ENCODE data around the gene PUSL1.

PUSL1 gene

GRCh38 chr1:1322418-1322817 is 14.0 kb downstream of the PUSL1 start:
- TF ChIP-seq, protein P1, sequence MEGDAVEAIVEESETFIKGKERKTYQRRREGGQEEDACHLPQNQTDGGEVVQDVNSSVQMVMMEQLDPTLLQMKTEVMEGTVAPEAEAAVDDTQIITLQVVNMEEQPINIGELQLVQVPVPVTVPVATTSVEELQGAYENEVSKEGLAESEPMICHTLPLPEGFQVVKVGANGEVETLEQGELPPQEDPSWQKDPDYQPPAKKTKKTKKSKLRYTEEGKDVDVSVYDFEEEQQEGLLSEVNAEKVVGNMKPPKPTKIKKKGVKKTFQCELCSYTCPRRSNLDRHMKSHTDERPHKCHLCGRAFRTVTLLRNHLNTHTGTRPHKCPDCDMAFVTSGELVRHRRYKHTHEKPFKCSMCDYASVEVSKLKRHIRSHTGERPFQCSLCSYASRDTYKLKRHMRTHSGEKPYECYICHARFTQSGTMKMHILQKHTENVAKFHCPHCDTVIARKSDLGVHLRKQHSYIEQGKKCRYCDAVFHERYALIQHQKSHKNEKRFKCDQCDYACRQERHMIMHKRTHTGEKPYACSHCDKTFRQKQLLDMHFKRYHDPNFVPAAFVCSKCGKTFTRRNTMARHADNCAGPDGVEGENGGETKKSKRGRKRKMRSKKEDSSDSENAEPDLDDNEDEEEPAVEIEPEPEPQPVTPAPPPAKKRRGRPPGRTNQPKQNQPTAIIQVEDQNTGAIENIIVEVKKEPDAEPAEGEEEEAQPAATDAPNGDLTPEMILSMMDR (IDR thresholded peaks at IDR 0.05; ENCODE audit: borderline replicate concordance, control extremely low read depth, extremely low read depth, insufficient read depth, missing control alignments), result no peak
- DNase-seq (ENCODE audit: low spot score), result no peak
- in situ Hi-C loops (cut with MboI; ENCODE audit: low sequenced_read_pairs, unreplicated experiment), result no loop called here

- DNase-seq (ENCODE audit: low spot score), result no peak
- TF ChIP-seq, protein P1 (IDR thresholded peaks at IDR 0.05; ENCODE audit: borderline replicate concordance, control extremely low read depth, extremely low read depth, insufficient read depth, missing control alignments), result no peak
- in situ Hi-C loops (cut with MboI; ENCODE audit: low sequenced_read_pairs, unreplicated experiment), result no loop called here
Observed at GRCh38 chr1:1322952-1323351, 14.6 kb downstream of the PUSL1 start.

DNA sequence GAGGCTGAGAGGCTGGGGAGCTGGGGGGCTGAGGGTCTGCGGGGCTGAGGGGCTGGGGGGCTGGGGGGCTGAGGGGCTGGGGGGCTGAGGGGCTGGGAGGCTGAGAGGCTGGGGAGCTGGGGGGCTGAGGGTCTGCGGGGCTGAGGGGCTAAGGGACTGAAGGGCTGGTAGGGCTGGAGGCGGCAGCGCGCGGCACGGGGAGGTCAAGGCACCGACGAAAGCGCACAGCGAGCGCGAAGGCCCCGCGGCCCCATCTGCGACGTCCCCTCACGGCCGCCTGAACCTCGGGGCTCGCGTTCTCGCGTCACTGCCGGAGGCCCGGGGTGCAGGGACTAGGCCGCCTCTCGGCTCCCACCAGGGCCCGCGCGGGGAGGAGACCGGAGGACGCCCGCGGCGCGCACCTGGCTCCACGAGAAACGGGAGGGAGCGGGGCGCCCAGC is 15.7 kb downstream of the PUSL1 start:
- TF ChIP-seq, protein P1 (IDR thresholded peaks at IDR 0.05; ENCODE audit: borderline replicate concordance, control extremely low read depth, extremely low read depth, insufficient read depth, missing control alignments), result no peak
- DNase-seq (ENCODE audit: low spot score), result no peak
- in situ Hi-C loops (cut with MboI; ENCODE audit: low sequenced_read_pairs, unreplicated experiment), result no loop called here

DNA sequence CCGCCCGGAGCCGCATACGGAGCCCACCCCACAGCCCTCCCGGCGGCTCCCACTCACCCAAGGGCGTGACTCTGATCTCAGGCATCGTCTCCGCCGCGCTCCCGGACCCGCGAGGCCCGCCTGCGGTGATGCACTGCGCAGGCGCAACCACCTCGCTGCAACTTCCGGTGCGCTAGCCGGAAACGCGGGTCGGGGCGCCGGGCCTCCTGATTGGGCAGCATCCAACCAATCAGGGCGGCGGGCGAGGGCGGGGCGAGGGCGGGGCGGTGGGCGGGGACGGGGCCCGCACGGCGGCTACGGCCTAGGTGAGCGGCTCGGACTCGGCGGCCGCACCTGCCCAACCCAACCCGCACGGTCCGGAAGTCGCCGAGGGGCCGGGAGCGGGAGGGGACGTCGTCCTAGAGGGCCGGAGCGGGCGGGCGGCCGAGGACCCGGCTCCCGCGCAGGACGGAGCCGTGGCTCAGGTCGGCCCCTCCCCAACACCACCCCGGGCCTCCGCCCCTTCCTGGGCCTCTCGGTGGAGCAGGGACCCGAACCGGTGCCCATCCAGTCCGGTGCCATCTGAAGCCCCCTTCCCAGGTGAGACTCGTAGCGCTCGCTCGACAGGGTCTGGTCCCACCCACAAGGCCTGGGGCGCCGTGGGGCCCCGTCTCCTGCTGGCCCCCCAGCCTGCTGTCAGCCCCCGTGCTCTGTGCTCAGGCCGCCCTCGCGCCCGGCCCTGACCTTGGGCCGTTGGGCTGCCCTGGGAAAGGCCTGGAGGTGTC is 16.3 kb downstream of the PUSL1 start, which contains the start of the genes CPTP and INTS11:
CPTP (plus strand) TSS at position 279 of the 764 bp plus-strand sequence. CDS start 2,109 bp downstream, outside the sequence.
INTS11 (minus strand) TSS at position 137 of the 764 bp plus-strand sequence; CDS start at position 85, 52 bp downstream.
- in situ Hi-C loops (cut with MboI; ENCODE audit: low sequenced_read_pairs, unreplicated experiment), result no loop called here
- DNase-seq (ENCODE audit: low spot score), result peak; percentile 99

DNA sequence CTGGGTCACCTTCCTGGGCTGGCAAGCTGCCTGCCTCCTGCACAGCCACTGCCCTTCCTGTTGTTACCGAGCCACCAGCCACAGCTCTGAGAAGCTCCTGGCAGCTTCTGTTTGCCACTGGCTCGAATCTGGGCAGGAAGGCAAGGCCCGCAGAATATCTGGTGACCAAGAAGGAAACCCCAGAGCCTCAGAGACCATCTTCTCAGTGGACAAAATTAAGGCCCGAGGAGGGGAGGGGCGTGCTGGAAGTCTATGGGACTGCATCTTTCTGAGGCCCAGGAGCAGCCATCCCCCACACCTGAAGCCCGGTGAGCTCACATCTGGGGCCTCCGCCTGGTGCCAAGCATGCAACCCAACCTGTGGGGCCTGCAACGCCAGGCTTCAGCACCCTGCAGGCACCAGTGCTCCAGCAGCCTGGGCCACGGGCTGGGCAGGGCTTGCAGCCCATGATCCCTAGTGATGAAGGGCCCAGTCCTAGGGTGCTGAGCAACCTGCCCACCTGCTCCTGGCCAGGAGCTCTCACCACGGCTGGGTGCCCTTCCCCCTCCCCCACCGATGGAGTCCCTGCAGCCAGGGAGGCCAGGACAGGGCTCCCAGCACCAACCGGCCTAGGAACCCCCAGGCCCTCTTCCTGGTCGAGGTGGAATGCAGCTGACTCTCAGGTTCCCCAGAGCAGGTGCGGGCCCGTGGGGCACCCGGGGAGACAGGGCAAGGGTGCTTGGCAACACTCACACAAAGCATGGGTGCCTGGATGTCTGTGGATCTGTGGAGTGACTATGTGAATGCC is 17.1 kb downstream of the PUSL1 start:
- in situ Hi-C loops (cut with MboI; ENCODE audit: low sequenced_read_pairs, unreplicated experiment), result no loop called here
- no peak for DNase-seq (ENCODE audit: low spot score)
- TF ChIP-seq, protein P1 (IDR thresholded peaks at IDR 0.05; ENCODE audit: borderline replicate concordance, control extremely low read depth, extremely low read depth, insufficient read depth, missing control alignments), result no peak

More for the DNA sequence above, 16.3 kb downstream of the PUSL1 start, which contains the start of the genes CPTP and INTS11:
- TF ChIP-seq, protein P1 (IDR thresholded peaks at IDR 0.05; ENCODE audit: borderline replicate concordance, control extremely low read depth, extremely low read depth, insufficient read depth, missing control alignments), result no peak

DNA sequence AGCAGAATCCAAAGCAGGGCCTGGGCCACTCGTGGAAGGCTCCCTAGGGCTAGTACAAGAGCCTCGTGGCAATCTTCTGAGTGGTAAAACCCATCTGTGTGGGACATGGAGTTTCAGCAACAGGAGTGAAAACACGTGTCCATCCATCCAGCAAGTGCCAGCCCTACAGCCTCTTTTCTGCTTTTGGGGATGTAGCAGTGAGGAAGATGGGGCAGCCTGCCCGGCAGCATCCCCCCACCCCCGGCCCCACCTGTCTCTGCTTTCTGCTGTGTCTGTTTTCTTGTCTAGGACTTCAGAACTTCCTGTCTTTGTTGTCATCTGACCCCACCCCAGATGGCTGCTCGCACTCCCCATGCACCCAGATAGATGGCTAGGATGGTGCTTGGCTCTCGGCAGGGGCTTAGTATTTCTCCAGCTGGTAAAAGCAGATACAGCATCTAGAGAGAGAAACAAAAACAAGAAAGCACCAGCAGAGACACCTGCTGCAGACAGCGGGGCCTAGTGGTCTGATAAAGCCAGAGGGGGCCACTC is 17.7 kb downstream of the PUSL1 start:
- TF ChIP-seq, protein P1 (IDR thresholded peaks at IDR 0.05; ENCODE audit: borderline replicate concordance, control extremely low read depth, extremely low read depth, insufficient read depth, missing control alignments), result no peak
- DNase-seq (ENCODE audit: low spot score), result no peak
- in situ Hi-C loops (cut with MboI; ENCODE audit: low sequenced_read_pairs, unreplicated experiment), result no loop called here
